PFSK-1 (cell line): ENCODE measurements around the gene CYTH1.

Experiments
- POLR2AphosphoS5 ChIP-seq: IDR thresholded peaks from 2 replicates; pipeline ENCODE4 v1.6.1; 2012; ENCODE audit warnings: low read depth, mild to moderate bottlenecking, control low read depth, low read length, moderate library complexity
- TAF1 ChIP-seq: IDR thresholded peaks from 2 replicates; pipeline ENCODE4 v1.6.1; 2012; ENCODE audit warnings: low read length, control low read depth, borderline replicate concordance; ENCODE audit not compliant: insufficient read depth

DNA sequence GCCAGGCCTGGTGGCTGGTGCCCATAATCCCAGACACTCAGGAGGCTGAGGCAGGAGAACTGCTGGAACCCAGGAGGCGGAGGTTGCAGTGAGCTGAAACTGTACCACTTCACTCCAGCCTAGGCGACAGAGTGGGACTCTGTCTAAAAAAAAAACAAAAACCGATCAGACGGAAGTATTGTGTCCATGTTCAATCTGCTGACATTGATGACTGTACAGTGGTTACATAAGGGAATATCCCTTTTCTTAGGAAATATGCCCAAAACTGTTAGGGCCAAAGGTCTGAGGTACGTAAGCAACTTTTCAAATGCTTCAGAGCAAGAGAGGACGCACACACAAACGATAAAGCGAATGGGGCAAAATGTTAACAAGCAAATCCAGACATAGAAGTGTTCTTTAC lies 135.0 kb downstream of the CYTH1 start:
- TF ChIP-seq TAF1 (no peak), POLR2AphosphoS5 (no peak)
